22Rv1 (cell line): Measurements from ENCODE around the gene CEP89.

Source experiments
- CTCF ChIP-seq: fragments of 450-650 bp; IDR thresholded peaks from 2 replicates; pipeline ENCODE4 v1.5.1; 2017; ENCODE audit warnings: mild to moderate bottlenecking
- ZFX ChIP-seq: fragments of 450-650 bp; IDR thresholded peaks from 2 replicates; pipeline ENCODE4 v1.6.1; 2017; ENCODE audit warnings: antibody characterized with exemption, borderline replicate concordance

GRCh38 chr19:32916969-32917615 lies 54.7 kb downstream of the CEP89 start:
- no peak for TF ChIP-seq CTCF
- TF ChIP-seq ZFX = no peak
